Measurements from ENCODE around the gene TNRC6C.

TNRC6C gene

DNA sequence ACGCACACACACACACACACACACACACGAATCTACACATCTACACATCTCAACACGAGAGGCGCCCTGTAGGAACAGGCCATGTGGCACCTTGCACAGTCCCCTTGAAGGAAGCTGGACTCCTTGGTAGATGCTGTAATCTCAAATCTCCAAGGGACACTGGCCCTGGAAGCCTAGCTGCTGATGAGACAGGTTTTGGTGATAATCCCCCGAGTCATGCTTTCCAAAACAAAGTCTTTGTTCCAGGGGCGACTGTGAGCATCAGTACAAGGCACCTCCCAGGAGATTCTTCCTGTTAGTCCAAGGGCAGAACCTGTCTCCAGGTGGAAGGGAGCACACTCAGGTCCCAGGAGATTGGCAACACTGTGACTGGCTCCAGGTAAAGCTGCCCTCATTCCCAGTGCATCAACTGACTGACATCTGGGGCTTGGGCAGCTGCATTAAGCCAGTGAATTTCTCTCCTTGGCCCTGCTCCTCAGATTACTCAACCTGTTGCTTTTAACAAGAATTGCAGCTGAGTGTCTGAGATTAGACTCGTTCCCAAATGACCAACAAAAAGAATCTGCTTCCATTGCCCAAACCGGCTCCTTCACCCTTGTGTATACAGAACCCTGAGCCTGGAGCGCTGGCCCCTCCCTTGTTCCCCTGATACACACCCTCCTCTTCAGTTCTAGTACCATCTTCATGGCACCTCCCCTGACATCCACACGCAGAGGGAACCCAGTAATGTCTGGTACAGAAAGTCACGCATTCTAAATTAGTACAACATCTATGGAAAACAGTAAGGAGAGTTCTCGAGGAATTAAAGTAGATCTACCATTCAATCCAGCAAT is 13.9 kb upstream of the TNRC6C start:
- no peaks in the 10 kb centered on the region for H3K9me3 ChIP-seq (ENCODE audit: insufficient read depth, low read length)
- no peak overlapping the region for H3K9ac ChIP-seq (ENCODE audit: low read length)
- H3K4me2 ChIP-seq (ENCODE audit: low read depth, low read length, poor library complexity, severe bottlenecking), result no peak overlapping the region
- no peaks in the 10 kb centered on the region for H3K36me3 ChIP-seq (ENCODE audit: low read length)
- H2AFZ ChIP-seq (ENCODE audit: low read depth, low read length, severe bottlenecking), result no peak overlapping the region
- H3K27me3 ChIP-seq (ENCODE audit: low read length), result no peaks in the 10 kb centered on the region
- H3K79me2 ChIP-seq (ENCODE audit: insufficient read depth, low read length), result no peaks in the 10 kb centered on the region
- H3K9me2 ChIP-seq (replicated peaks; ENCODE audit: insufficient read depth, low read length), result no peaks in the 10 kb centered on the region
- no peak overlapping the region for H3K27ac ChIP-seq (ENCODE audit: low read depth, low read length)
- no peak for TF ChIP-seq EZH2phosphoT487 (conservative IDR thresholded peaks at IDR 0.05; ENCODE audit: low read length)
- TF ChIP-seq, protein P1, sequence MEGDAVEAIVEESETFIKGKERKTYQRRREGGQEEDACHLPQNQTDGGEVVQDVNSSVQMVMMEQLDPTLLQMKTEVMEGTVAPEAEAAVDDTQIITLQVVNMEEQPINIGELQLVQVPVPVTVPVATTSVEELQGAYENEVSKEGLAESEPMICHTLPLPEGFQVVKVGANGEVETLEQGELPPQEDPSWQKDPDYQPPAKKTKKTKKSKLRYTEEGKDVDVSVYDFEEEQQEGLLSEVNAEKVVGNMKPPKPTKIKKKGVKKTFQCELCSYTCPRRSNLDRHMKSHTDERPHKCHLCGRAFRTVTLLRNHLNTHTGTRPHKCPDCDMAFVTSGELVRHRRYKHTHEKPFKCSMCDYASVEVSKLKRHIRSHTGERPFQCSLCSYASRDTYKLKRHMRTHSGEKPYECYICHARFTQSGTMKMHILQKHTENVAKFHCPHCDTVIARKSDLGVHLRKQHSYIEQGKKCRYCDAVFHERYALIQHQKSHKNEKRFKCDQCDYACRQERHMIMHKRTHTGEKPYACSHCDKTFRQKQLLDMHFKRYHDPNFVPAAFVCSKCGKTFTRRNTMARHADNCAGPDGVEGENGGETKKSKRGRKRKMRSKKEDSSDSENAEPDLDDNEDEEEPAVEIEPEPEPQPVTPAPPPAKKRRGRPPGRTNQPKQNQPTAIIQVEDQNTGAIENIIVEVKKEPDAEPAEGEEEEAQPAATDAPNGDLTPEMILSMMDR (IDR thresholded peaks at IDR 0.05; ENCODE audit: insufficient read depth, low read length, poor library complexity, severe bottlenecking), result no peak
- no peaks in the 10 kb centered on the region for H3F3A ChIP-seq (ENCODE audit: insufficient read depth)
- no peaks in the 10 kb centered on the region for H4K20me1 ChIP-seq (ENCODE audit: low read depth, low read length)
- no peak overlapping the region for H3K4me3 ChIP-seq (ENCODE audit: insufficient read depth, low read length, poor library complexity, severe bottlenecking)

DNA sequence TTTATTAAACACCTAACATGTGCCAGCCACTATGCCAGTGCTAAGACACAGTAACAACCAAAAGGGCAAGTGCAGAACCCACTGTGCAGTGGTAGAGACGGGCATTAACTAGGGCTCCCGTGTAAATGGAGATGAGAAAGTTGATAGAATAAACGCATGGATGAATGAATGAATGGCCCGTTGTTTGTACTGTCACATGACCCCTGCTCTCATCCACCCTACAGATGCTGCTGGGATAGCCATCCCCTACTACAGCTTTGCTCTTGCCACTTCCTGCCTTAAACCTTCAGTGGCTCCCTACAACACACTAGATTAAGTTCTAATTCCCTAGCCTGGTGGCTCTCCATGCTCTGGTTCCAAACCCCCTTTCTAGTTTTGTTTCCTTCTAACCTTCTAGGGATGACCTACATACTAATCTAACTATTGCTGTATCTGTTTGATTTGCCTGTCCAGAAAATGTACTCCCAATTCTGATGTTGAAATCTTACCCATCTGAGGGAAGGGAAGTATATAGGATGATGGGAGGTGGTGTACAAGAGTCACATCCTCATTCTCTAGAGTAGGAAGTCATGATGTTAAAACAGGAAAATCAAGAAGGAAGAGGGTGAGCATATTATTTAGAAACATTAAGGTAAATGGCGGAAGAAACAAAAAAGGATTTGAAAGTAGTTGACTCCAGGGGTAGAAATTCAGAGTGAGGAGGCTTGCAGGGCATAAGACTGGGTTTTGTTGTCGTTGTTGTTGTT is 11.4 kb upstream of the TNRC6C start:
- TF ChIP-seq, protein P1 (IDR thresholded peaks at IDR 0.05; ENCODE audit: insufficient read depth, low read length, poor library complexity, severe bottlenecking), result no peak
- no peak for TF ChIP-seq EZH2phosphoT487 (conservative IDR thresholded peaks at IDR 0.05; ENCODE audit: low read length)
- Histone ChIP-seq H3K4me2 (ENCODE audit: low read depth, low read length, poor library complexity, severe bottlenecking) (no peak overlapping the region), H3K4me3 (ENCODE audit: insufficient read depth, low read length, poor library complexity, severe bottlenecking) (no peak overlapping the region), H3K9me3 (ENCODE audit: insufficient read depth, low read length) (no peaks in the 10 kb centered on the region), H2AFZ (ENCODE audit: low read depth, low read length, severe bottlenecking) (no peak overlapping the region), H3K27ac (ENCODE audit: low read depth, low read length) (no peak overlapping the region), H3K27me3 (ENCODE audit: low read length) (no peaks in the 10 kb centered on the region), H3K79me2 (ENCODE audit: insufficient read depth, low read length) (no peaks in the 10 kb centered on the region), H3K9me2 (replicated peaks; ENCODE audit: insufficient read depth, low read length) (no peaks in the 10 kb centered on the region), H3F3A (ENCODE audit: insufficient read depth) (no peaks in the 10 kb centered on the region), H3K9ac (ENCODE audit: low read length) (no peak overlapping the region), H3K36me3 (ENCODE audit: low read length) (no peaks in the 10 kb centered on the region), H4K20me1 (ENCODE audit: low read depth, low read length) (no peaks in the 10 kb centered on the region)

DNA sequence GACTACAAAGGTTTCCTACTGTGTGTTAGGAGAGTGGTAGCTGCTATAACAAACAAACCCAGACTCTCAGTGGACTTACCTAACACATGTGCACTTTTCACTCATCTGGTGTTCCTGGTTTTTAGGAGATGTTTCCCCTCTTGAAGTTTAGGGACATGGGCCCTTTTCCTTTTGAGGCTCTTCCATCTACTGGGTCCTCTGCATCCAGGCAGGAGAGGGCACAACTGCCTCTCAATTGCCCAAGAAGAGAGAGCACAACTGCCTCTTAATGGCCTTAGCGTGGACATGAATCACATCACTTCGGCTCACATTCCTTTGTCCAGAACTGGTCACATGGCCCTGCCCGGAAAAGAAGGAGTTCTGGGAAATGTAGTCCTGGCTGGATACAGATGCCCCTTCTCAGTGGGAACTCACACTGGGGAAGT is 9.8 kb upstream of the TNRC6C start:
- TF ChIP-seq, protein P1 (IDR thresholded peaks at IDR 0.05; ENCODE audit: insufficient read depth, low read length, poor library complexity, severe bottlenecking), result no peak
- TF ChIP-seq EZH2phosphoT487 (conservative IDR thresholded peaks at IDR 0.05; ENCODE audit: low read length), result no peak
- Histone ChIP-seq H3K27me3 (ENCODE audit: low read length) (no peaks in the 10 kb centered on the region), H3K79me2 (ENCODE audit: insufficient read depth, low read length) (no peaks in the 10 kb centered on the region), H3K4me2 (ENCODE audit: low read depth, low read length, poor library complexity, severe bottlenecking) (no peak overlapping the region), H3K9me3 (ENCODE audit: insufficient read depth, low read length) (no peaks in the 10 kb centered on the region), H3K36me3 (ENCODE audit: low read length) (no peaks in the 10 kb centered on the region), H4K20me1 (ENCODE audit: low read depth, low read length) (no peaks in the 10 kb centered on the region), H3K27ac (ENCODE audit: low read depth, low read length) (no peak overlapping the region), H3K4me3 (ENCODE audit: insufficient read depth, low read length, poor library complexity, severe bottlenecking) (no peak overlapping the region), H3F3A (ENCODE audit: insufficient read depth) (no peaks in the 10 kb centered on the region), H3K9ac (ENCODE audit: low read length) (no peak overlapping the region), H3K9me2 (replicated peaks; ENCODE audit: insufficient read depth, low read length) (no peaks in the 10 kb centered on the region), H2AFZ (ENCODE audit: low read depth, low read length, severe bottlenecking) (no peak overlapping the region)

Data from SU-DHL-6 (cell line).